Dendritic cell treated with granulocyte-macrophage colony-stimulating factor and Interleukin-4, amounts not matched to agents 40 ng/mL and 50 ng/mL, for 4 days (primary cell): ENCODE results near the gene GPR150.

Source experiments
- H3K27ac Mint-ChIP-seq: one replicate; pipeline ENCODE4 v1.8.0; 2022; ENCODE audit warnings: mild to moderate bottlenecking, mixed read lengths
- H3K27me3 Mint-ChIP-seq: one replicate; pipeline ENCODE4 v1.8.0; 2022; ENCODE audit warnings: mild to moderate bottlenecking, mixed read lengths
- H3K36me3 Mint-ChIP-seq: one replicate; pipeline ENCODE4 v1.8.0; 2022; ENCODE audit warnings: low read depth, mixed read lengths
- H3K4me1 Mint-ChIP-seq: one replicate; pipeline ENCODE4 v1.8.0; 2022; ENCODE audit warnings: low read depth, mixed read lengths
- H3K4me3 Mint-ChIP-seq: one replicate; pipeline ENCODE4 v1.8.0; 2022; ENCODE audit warnings: mild to moderate bottlenecking, moderate library complexity, mixed read lengths
- H3K9me3 Mint-ChIP-seq: one replicate; pipeline ENCODE4 v1.8.0; 2022; ENCODE audit warnings: mixed read lengths
- intact Hi-C: fragments of 100-400 bp; cut with micrococcal nuclease; formaldehyde crosslinking; loops from one replicate; pipeline ENCODE4 v1.15.0; 2022

GPR150 gene

DNA sequence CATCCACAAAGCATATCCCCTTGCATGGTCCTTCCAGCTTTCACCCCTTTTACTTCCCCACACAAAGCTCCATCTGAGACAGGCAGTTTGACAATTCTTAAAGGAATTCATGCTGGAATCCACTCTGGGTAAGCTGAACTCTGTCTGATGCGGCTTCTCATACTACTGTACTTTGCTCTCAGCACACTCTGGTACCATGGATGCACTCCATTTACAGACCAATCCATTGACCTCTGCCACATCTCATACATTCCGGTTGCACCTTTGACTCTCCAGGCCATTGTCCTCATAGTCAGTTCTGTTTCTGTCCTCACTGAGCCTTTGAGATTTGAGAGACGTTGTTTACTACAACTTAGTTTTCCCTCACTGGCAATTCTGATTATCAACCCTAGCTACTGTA lies 50.7 kb downstream of the GPR150 start:
- Mint-ChIP-seq H3K27ac (no peak overlapping the region), H3K36me3 (no peaks in the 10 kb centered on the region), H3K4me3 (no peak overlapping the region), H3K4me1 (peaks cover 5% of the 10 kb centered on the region), H3K27me3 (no peaks in the 10 kb centered on the region), H3K9me3 (no peaks in the 10 kb centered on the region)
- intact Hi-C loops, result no loop called here
